Measurements from ENCODE around the gene TNNI3K.

- TF ChIP-seq POLR2A (IDR thresholded peaks at IDR 0.05), result no peak
- TF ChIP-seq, protein P1, sequence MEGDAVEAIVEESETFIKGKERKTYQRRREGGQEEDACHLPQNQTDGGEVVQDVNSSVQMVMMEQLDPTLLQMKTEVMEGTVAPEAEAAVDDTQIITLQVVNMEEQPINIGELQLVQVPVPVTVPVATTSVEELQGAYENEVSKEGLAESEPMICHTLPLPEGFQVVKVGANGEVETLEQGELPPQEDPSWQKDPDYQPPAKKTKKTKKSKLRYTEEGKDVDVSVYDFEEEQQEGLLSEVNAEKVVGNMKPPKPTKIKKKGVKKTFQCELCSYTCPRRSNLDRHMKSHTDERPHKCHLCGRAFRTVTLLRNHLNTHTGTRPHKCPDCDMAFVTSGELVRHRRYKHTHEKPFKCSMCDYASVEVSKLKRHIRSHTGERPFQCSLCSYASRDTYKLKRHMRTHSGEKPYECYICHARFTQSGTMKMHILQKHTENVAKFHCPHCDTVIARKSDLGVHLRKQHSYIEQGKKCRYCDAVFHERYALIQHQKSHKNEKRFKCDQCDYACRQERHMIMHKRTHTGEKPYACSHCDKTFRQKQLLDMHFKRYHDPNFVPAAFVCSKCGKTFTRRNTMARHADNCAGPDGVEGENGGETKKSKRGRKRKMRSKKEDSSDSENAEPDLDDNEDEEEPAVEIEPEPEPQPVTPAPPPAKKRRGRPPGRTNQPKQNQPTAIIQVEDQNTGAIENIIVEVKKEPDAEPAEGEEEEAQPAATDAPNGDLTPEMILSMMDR (IDR thresholded peaks at IDR 0.05), result no peak
Observed at GRCh38 chr1:74423471-74423870, 188.3 kb downstream of the TNNI3K start.
